GM21447 (cell line): ENCODE data around the gene HNRNPLL.
A peak's percentile ranks its signal among the peaks of the same experiment; 100 is the strongest.

Source experiments
- ATAC-seq: cut with Tn5 transposase; IDR thresholded peaks from one replicate; pipeline ENCODE4 v1.9.1; 2021; ENCODE audit not compliant: unreplicated experiment

The HNRNPLL gene

GRCh38 chr2:38533757-38534545 is 68.8 kb downstream of the HNRNPLL start:
- ATAC-seq: no peak

DNA sequence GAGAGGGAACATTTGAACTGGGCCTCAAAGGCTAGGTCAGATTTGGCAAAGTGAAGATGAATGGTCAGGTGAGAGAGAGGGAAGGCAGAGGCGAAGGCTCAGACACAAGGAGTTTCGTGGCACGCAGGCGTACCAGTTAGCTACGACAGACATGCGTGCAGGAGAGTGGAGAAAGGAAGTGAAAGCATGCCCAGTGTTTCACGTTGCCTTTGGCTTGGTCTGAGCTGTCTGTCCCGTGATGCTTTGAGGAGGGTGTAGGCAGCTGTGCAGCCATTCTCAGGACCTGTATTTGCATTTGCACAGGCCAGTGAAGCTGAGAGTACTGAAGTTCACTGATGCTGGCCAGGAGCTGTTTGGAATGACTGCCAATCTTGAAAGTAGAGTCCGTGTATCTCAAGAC is 69.5 kb downstream of the HNRNPLL start:
- ATAC-seq: peak; percentile 99

- no peak for ATAC-seq
Measured at GRCh38 chr2:38532366-38532765, 70.4 kb downstream of the HNRNPLL start.

GRCh38 chr2:38529208-38529607 is 73.5 kb downstream of the HNRNPLL start:
- no peak for ATAC-seq

DNA sequence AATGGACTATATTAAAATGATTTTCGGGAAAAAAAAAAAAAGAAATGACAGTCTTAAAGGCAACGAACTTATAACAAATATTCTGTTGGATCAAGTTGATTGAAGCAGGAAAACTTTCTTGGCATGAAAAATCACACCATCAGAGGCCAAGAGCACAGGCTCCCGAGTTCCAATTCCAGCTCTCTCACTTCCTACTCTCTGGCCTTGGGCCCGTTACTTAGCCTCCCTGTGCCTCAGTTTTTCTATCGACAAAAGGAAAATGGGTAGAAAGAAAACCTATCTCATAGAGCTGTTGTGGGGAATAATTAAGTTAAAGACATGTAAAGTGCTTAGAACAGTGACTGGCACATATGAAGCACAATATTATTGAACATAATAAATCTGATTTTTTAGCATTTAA is 74.2 kb downstream of the HNRNPLL start:
- ATAC-seq: no peak

DNA sequence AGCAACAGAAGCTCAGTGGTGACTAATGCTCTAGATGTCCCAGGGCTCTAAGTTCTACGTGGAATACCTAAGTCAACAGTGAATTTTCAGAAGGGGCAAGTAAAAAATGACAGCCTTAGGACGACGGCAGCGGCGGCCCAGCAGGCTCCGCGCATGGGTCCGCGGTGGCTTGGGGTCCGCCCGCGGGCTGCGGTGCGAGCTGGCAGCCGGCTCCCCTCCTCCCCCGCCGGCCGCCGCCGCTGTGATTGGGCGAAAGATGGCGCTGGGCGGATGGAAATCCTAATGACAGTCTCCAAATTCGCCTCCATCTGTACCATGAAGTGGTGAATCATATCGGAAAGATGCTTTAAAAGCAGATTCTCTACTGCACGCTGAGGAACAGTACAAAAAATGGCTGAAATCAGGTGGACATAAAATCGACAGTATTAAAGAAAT is 74.7 kb downstream of the HNRNPLL start:
- no peak for ATAC-seq

GRCh38 chr2:38527338-38528007 is 75.3 kb downstream of the HNRNPLL start:
- no peak for ATAC-seq

- ATAC-seq: no peak
Measured at GRCh38 chr2:38526195-38526594, 76.5 kb downstream of the HNRNPLL start.

DNA sequence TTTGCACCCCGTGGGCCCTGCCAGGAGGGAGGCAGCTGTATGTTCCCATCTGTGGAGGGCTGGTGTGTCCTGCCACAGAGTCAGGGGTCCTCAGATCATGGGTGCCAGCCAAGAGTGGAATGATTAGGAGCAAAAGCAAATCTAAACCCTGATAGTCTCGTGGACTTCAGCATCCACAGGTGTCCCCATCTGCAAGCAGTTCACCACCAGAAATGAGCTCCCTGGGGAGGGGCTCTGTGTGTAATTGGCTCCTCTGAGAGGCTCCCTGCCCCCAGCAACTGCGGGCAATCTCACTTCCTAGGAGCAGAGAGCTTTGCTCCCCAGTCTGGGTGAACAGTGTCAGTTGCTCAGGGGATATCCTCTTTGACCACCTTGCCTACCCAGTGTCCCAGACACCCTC is 78.1 kb downstream of the HNRNPLL start:
- no peak for ATAC-seq

DNA sequence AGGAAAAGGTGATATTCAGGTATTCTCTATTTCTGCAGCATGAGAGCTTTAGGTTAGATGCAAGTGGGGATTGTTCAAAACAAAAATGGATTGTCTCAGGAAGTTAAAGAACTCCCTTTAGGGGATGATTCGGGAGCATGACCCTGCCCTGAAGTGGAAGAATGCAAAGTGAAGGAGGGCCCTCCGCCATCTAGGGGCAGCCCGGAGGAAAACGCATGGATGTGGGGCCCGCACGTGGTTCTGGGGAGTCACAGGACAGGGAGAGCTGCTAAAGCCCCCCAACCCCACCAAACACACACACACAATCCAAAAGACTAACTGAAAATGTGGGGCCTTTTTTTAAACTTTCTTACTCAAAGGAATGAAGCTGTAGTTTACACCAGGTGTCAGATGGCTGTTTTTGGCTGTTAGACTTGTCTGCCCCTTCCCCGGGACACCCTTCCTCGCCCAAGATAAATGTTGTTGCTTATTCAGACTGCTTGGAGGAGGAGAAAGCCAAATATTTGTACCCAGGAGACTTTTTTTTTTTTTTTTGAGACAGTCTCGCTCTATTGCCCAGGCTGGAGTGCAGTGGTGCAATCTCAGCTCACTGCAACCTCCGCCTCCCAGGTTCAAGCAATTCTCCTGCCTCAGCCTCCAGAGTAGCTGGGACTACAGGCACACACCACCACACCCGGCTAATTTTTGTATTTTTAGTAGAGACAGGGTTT is 78.8 kb downstream of the HNRNPLL start:
- ATAC-seq: no peak

DNA sequence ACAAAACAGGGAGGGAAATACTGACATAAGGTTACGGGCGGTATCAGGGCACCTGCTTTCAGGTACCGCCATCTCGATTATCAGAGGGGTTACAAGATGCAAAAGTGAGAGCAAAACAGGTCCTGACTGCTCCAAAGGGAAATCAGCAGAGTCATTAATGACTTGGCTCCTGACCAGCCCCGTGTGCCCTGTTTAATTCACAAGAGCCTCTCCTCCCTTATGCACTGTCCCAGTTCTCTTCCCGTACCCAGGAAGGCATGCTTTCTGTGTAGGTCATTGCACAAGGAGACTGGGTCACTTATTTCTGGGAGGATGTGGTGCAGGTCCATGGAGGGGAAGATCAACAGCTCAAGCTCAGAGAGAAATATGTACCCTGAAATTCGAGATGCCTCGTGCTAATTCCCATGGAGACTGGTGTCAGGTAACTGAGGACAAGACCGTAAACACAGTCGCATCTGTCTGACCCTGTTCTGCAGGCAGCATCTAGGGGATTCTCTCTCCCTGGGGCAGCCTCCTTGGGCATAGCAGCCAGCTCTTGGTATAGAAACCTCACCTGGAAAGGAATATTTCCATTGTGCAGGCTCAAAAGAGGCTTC is 79.9 kb downstream of the HNRNPLL start:
- ATAC-seq: no peak

DNA sequence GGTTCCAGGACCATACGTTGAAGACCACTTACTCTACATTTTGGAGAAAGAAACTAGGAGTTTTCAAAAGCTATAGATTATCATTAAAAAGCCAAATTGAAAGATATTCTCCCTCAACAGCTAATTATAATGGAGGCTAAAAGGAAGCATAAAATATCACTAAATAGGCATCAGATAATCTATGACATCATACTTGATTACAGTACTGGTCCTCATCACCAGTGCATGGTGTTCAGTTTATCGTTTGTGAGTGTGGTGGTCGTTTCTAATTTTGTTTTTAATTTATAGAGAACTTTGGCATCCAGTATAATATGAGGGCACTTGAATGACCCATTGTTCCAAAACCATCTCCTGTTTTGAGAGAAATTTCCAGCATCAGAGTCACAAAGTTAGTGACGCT is 80.9 kb downstream of the HNRNPLL start:
- ATAC-seq: no peak

GRCh38 chr2:38517284-38517683 is 85.4 kb downstream of the HNRNPLL start:
- ATAC-seq: no peak

DNA sequence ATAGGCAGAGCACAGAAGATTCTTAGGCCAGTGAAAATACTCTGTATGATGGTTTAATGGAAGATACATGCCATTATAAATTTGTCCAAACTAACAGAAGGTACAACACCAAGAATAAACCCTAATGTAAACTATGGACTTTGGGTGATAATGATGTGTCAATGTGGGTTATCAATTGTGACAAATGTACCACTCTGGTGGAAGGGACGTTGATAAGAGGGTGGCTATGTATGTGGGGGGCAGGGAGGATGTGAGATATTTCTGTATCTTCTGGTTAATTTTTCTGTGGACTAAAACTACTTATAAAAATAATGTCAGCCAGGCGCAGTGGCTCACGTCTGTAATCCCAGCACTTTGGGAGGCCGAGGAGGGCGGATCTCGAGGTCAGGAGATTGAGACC is 86.2 kb downstream of the HNRNPLL start:
- no peak for ATAC-seq

DNA sequence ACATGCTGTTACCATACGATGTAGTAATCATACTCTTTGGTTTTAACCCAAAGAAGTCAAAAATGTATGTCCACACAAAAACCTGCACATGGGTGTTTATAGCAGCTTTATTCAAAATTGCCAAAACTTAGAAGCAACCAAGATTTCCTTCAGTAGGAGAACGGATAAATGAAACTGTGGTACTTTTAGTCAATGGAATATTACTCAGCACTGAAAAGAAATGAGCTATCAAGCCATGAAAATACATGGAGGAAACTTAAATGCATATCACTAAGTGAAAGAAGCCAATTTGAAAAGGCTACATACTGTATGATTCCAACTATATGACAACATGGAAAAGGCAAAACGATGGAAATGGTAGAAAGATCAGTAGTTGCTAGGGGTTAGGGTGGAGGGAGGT is 86.6 kb downstream of the HNRNPLL start:
- no peak for ATAC-seq

DNA sequence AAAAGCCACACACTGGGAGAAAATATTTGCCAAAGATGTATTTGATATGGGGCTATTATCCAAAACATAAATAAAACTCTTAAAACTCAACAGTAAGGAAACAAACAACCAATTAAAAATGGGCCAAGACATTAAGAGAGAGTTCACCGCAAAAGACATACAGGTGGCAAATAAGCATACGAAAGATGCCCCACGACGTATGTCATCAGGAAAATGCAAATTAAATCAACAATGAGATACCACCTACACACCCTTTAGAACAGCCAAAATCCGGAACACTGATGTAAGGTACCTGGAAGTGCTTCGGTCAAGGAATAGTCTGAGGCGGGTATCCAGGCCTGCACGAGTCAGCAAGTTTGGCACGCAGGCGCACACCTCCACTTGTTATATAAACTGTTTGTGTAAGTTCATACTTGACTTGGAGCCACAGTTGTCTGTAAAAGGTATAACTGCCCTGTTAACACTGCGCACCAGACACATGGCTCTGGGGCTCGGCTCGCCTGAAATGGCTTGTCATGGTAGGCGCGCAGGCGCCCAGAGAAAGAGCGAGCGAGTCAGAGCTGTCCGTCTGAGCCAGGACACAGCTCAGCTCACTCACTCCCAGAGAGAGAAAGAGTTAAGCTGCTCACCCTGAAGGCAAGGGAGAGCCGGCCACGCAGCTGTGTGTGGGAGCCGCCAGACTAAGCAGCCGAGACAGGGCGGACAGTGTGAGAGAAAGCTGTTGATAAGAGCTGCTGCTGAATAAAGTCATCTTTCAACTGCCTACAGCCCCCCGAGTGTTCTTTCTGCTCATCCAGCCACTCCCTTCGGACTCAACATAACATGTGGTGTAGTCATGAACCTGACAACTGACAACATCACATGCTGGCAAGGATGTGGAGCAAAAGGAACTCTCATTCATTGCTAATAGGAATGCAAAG is 87.3 kb downstream of the HNRNPLL start:
- no peak for ATAC-seq

GRCh38 chr2:38514603-38515154 is 88.0 kb downstream of the HNRNPLL start:
- no peak for ATAC-seq

GRCh38 chr2:38512211-38512610 is 90.5 kb downstream of the HNRNPLL start:
- ATAC-seq: no peak
